ENCODE measurements around the gene RDH12.

DNA sequence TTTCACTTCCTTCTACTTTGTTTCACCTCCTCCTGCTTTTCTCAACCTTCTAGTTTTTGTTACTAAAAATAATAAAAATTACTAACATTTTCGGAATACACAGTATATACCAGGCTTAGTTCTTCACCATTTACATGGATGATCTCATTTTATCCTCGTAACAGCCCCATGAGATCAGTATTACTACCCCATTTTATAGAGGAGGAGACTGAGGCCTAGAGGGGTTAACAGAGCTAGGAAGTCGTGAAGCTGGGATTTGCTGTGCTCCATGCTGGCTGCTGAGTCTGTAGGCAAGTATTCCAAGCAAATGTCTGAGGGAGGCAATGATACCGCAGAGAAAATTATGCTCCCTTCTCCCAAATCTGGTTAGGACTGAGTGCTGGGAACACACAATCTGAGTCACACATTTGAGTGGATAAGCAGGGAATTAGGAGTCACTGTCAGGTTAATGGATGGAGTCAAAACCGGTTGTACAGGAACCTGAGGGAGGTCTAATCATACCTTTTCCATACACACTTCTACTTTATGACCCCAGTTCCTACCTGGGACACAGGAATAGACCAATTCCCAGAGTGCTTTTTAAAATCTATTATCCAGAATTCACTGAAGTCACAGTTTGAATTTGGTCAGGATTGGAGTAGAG is 63.6 kb downstream of the RDH12 start:
- TF ChIP-seq, protein P1, sequence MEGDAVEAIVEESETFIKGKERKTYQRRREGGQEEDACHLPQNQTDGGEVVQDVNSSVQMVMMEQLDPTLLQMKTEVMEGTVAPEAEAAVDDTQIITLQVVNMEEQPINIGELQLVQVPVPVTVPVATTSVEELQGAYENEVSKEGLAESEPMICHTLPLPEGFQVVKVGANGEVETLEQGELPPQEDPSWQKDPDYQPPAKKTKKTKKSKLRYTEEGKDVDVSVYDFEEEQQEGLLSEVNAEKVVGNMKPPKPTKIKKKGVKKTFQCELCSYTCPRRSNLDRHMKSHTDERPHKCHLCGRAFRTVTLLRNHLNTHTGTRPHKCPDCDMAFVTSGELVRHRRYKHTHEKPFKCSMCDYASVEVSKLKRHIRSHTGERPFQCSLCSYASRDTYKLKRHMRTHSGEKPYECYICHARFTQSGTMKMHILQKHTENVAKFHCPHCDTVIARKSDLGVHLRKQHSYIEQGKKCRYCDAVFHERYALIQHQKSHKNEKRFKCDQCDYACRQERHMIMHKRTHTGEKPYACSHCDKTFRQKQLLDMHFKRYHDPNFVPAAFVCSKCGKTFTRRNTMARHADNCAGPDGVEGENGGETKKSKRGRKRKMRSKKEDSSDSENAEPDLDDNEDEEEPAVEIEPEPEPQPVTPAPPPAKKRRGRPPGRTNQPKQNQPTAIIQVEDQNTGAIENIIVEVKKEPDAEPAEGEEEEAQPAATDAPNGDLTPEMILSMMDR (IDR thresholded peaks at IDR 0.05; ENCODE audit: insufficient read depth, low read depth, low read length): no peak
- no peak for TF ChIP-seq EZH2 (IDR thresholded peaks at IDR 0.05; ENCODE audit: insufficient read depth, low read length)
